Activated B cell treated with CpG ODN at 0.5 μM for 24 hours (primary cell): ENCODE results near the gene PSMB1. TPM values are rescaled to one million over a fixed set of nuclear protein-coding genes. Genes with fewer than 3 reads are reported as not detected.
"Not testable (repeated sequence)": the region's sequence is repeated elsewhere in the genome, so short reads cannot be mapped to it uniquely, and the experiment has no call there.

ENCODE experiments used
- ATAC-seq: fragments of 200-7000 bp; cut with Tn5 transposase; one replicate; pipeline ENCODE4 v1.10.0; 2021; ENCODE audit warnings: low read depth, mild to moderate bottlenecking, moderate library complexity
- CTCF ChIA-PET: fragments of 350-600 bp; sonication (Branson Sonifier 250); formaldehyde crosslinking; loops from one replicate; lab custom pipeline; 2021; ENCODE audit warnings: antibody characterized with exemption; lab: Charles Lee
- POLR2A ChIA-PET: fragments of 350-600 bp; sonication (Branson Sonifier 250); formaldehyde crosslinking; loops from one replicate; lab custom pipeline; 2021; ENCODE audit warnings: antibody characterized with exemption; lab: Charles Lee
- DNase-seq: peaks from one replicate; pipeline ENCODE4 v3.0.0; 2022
- H3K27ac Mint-ChIP-seq: one replicate; pipeline ENCODE4 v1.8.0; 2020; ENCODE audit warnings: mixed read lengths
- H3K27me3 Mint-ChIP-seq: one replicate; pipeline ENCODE4 v1.8.0; 2021; ENCODE audit warnings: mixed read lengths
- H3K36me3 Mint-ChIP-seq: one replicate; pipeline ENCODE4 v1.8.0; 2021; ENCODE audit warnings: low read depth, mixed read lengths
- H3K4me1 Mint-ChIP-seq: one replicate; pipeline ENCODE4 v1.8.0; 2021; ENCODE audit warnings: mixed read lengths
- H3K4me3 Mint-ChIP-seq: one replicate; pipeline ENCODE4 v1.8.0; 2020; ENCODE audit warnings: mild to moderate bottlenecking, mixed read lengths
- H3K9me3 Mint-ChIP-seq: one replicate; pipeline ENCODE4 v1.8.0; 2020; ENCODE audit warnings: mixed read lengths
- intact Hi-C: fragments of 100-400 bp; cut with micrococcal nuclease; formaldehyde crosslinking; loops from one replicate; pipeline ENCODE4 v1.15.1; 2024
- total RNA-seq: library from RNA; stranded (reverse); gene quantifications from 2 replicates; pipeline ENCODE4 v1.2.3, GENCODE V29; 2022
- TF ChIP-seq, protein P1 (sequence below): fragments of 200-600 bp; IDR thresholded peaks from one replicate; pipeline ENCODE4 v1.8.0; 2022; ENCODE audit warnings: antibody characterized with exemption, mild to moderate bottlenecking

PSMB1 gene
- total RNA-seq, 1 donor from 2014 or later = 163 TPM

DNA sequence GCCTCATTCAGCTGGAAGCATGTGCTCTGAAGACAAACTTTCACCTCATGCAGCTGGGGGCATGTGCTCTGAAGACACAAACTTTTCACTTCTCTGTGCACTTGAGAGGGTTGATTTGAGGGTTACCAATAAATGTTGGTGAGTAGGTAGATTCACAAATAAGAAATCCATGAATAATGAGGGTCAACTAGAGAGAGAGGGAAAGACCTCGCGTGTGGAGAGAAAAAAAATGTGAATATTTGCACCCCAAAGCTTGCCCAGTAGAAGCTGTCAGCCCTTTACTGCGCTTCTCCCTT, 43.4 kb downstream of the PSMB1 start:
- ATAC-seq (no peak), DNase-seq (no peak)
- CTCF ChIA-PET = no interaction called here
- intact Hi-C loops = no loop called here
- peaks cover 30% of the 10 kb centered on the region for H3K27me3 Mint-ChIP-seq
- TF ChIP-seq, protein P1, sequence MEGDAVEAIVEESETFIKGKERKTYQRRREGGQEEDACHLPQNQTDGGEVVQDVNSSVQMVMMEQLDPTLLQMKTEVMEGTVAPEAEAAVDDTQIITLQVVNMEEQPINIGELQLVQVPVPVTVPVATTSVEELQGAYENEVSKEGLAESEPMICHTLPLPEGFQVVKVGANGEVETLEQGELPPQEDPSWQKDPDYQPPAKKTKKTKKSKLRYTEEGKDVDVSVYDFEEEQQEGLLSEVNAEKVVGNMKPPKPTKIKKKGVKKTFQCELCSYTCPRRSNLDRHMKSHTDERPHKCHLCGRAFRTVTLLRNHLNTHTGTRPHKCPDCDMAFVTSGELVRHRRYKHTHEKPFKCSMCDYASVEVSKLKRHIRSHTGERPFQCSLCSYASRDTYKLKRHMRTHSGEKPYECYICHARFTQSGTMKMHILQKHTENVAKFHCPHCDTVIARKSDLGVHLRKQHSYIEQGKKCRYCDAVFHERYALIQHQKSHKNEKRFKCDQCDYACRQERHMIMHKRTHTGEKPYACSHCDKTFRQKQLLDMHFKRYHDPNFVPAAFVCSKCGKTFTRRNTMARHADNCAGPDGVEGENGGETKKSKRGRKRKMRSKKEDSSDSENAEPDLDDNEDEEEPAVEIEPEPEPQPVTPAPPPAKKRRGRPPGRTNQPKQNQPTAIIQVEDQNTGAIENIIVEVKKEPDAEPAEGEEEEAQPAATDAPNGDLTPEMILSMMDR = no peak
- no peak overlapping the region for H3K4me3 Mint-ChIP-seq
- no peaks in the 10 kb centered on the region for H3K36me3 Mint-ChIP-seq
- H3K9me3 Mint-ChIP-seq = no peaks in the 10 kb centered on the region
- no peaks in the 10 kb centered on the region for H3K4me1 Mint-ChIP-seq
- no peak overlapping the region for H3K27ac Mint-ChIP-seq
- POLR2A ChIA-PET = no interaction called here

DNA sequence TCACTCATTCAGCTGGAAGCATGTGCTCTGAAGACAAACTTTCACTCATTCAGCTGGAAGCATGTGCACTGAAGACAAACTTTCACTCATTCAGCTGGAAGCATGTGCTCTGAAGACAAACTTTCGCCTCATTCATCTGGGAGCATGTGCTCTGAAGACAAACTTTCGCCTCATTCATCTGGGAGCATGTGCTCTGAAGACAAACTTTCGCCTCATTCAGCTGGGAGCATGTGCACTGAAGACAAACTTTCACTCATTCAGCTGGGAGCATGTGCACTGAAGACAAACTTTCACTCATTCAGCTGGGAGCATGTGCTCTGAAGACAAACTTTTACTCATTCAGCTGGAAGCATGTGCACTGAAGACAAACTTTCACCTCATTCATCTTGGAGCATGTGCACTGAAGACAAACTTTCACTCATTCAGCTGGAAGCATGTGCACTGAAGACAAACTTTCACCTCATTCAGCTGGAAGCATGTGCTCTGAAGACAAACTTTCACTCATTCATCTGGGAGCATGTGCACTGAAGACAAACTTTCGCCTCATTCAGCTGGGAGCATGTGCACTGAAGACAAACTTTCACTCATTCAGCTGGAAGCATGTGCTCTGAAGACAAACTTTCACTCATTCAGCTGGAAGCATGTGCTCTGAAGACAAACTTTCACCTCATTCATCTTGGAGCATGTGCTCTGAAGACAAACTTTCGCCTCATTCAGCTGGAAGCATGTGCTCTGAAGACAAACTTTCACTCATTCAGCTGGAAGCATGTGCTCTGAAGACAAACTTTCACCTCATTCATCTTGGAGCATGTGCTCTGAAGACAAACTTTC, 44.0 kb downstream of the PSMB1 start:
- ATAC-seq, H3K4me1 Mint-ChIP-seq, DNase-seq, H3K9me3 Mint-ChIP-seq, POLR2A ChIA-PET, CTCF ChIA-PET, intact Hi-C loops, H3K36me3 Mint-ChIP-seq, H3K4me3 Mint-ChIP-seq, H3K27ac Mint-ChIP-seq: not testable (repeated sequence)
- H3K27me3 Mint-ChIP-seq = peaks cover 33% of the 10 kb centered on the region

DNA sequence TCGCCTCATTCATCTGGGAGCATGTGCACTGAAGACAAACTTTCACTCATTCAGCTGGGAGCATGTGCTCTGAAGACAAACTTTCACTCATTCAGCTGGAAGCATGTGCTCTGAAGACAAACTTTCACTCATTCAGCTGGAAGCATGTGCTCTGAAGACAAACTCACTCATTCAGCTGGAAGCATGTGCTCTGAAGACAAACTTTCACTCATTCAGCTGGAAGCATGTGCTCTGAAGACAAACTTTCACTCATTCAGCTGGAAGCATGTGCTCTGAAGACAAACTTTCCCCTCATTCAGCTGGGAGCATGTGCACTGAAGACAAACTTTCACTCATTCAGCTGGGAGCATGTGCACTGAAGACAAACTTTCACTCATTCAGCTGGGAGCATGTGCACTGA, 44.8 kb downstream of the PSMB1 start:
- intact Hi-C loops, DNase-seq, POLR2A ChIA-PET, H3K36me3 Mint-ChIP-seq, CTCF ChIA-PET, H3K9me3 Mint-ChIP-seq, H3K4me3 Mint-ChIP-seq, H3K4me1 Mint-ChIP-seq, H3K27ac Mint-ChIP-seq, ATAC-seq: not testable (repeated sequence)
- peaks cover 34% of the 10 kb centered on the region for H3K27me3 Mint-ChIP-seq

DNA sequence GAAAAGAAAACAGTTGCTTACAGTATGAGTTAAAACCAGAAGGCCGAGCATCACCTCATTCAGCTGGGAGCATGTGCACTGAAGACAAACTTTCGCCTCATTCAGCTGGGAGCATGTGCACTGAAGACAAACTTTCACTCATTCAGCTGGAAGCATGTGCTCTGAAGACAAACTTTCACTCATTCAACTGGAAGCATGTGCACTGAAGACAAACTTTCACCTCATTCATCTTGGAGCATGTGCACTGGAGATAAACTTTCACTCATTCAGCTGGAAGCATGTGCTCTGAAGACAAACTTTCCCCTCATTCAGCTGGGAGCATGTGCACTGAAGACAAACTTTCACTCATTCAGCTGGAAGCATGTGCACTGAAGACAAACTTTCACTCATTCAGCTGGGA, 45.4 kb downstream of the PSMB1 start:
- H3K4me1 Mint-ChIP-seq, H3K27ac Mint-ChIP-seq, ATAC-seq, intact Hi-C loops, H3K4me3 Mint-ChIP-seq, DNase-seq, H3K36me3 Mint-ChIP-seq, H3K9me3 Mint-ChIP-seq, CTCF ChIA-PET, POLR2A ChIA-PET: not testable (repeated sequence)
- peaks cover 33% of the 10 kb centered on the region for H3K27me3 Mint-ChIP-seq

DNA sequence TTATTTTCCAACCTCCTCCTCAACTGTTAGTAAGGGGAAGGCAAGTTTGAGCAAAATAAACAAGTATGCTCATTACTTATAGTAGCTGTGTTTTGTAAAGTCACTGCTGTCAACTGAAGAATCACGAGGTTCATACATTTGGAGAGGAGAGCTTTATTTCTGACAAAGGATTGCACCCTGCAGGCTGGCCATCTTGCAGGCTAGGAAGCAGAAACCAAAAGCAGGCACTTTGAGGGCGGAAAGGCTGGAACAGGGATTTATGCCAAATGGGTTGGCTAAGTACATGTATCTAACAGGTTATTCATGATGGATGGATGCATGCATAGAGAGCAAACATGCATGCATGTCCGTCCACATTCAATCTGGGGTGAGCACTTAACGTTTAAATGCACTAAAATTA, 46.7 kb downstream of the PSMB1 start:
- Mint-ChIP-seq H3K4me3 (no peak overlapping the region), H3K9me3 (peaks cover 18% of the 10 kb centered on the region), H3K36me3 (peaks cover 2% of the 10 kb centered on the region), H3K4me1 (no peaks in the 10 kb centered on the region), H3K27ac (no peak overlapping the region), H3K27me3 (peaks cover 37% of the 10 kb centered on the region)
- intact Hi-C loops = no loop called here
- TF ChIP-seq, protein P1 = no peak
- ChIA-PET POLR2A (no interaction called here), CTCF (no interaction called here)
- ATAC-seq (no peak), DNase-seq (no peak)

DNA sequence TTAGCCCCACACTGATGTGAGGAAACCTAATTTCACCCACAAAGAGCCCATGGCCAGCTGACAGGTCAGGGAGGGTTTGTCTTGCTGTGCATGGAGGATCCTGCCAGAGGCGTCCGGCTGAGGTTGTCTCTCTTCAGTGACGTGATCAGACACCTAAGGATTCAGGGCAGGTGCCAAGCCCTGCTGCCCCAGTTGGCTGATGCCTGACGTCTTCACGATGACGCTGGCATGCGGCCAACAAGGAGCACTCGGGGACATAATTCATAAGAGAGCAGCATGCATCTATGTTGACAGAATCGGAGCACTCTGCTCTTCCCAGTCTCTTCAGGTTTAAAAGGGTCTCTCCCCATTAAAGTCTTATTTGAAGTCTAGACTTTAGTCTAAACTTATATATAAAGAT, 47.8 kb downstream of the PSMB1 start:
- no peak overlapping the region for H3K4me3 Mint-ChIP-seq
- CTCF ChIA-PET = no interaction called here
- H3K27ac Mint-ChIP-seq = no peak overlapping the region
- peaks cover 44% of the 10 kb centered on the region for H3K27me3 Mint-ChIP-seq
- intact Hi-C loops = no loop called here
- POLR2A ChIA-PET = no interaction called here
- H3K4me1 Mint-ChIP-seq = no peaks in the 10 kb centered on the region
- ATAC-seq = no peak
- H3K9me3 Mint-ChIP-seq = peaks cover 26% of the 10 kb centered on the region
- DNase-seq = no peak
- H3K36me3 Mint-ChIP-seq = peaks cover 2% of the 10 kb centered on the region
- TF ChIP-seq, protein P1 = no peak
